ENCODE measurements around the gene CCNL2. TPM values are rescaled to one million over a fixed set of nuclear protein-coding genes. Genes with fewer than 3 reads are reported as not detected.

Gene CCNL2
- total RNA-seq, 2 donors from 2014 or later: 92.3 to 104 TPM

- no peak for TF ChIP-seq CTCF (IDR thresholded peaks at IDR 0.05)
- Histone ChIP-seq H3K9me3 (no peaks in the 10 kb centered on the region), H3K27ac (peak within 1 kb of the TSS; percentile 75), H3K27me3 (peaks cover 23% of the 10 kb centered on the region), H3K36me3 (no peaks in the 10 kb centered on the region), H3K9ac (ENCODE audit: low read depth in 2 of 2, low read length in 2 of 2) (peak within 1 kb of the TSS; percentile 61 to 69), H3K4me3 (peak within 1 kb of the TSS; percentile 31), H3K4me1 (no peaks in the 10 kb centered on the region)
- peak; percentile 67 for DNase-seq
- intact Hi-C loops (cut with DNase I): no loop called here
Observed at GRCh38 chr1:1358433-1359271, 40.5 kb downstream of the CCNL2 start, which contains the start of gene MXRA8. Gene MXRA8 (minus strand): TSS chr1:1358555. CDS start chr1:1358504, 51 bp downstream.

DNA sequence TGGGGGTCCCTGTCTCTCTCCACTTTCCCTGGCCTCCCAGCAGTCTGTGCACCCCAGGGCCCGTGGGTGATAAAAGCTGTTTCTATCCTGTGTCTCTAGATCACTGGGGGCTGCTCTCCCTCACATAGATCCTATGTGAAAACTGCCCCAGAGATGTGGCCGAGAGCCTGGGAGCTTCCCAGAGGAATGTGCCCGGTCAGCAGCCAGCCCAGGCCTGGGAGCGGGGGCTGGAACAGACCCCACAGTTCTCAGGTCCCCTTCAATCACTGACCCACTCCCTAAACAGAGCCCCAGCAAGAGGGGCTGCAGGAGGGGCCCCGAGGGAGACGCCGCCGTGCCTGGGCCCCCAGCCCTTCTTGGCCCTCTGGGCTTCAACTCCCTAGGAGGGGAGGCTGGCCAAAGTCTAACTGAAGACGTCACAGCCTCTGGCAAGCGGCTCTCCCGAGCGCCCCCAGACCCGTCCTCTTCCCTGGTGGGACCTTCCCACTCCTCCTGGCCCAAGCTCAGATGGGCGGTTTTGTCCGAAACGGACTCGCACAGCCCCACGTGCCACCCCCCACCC is 41.2 kb downstream of the CCNL2 start:
- Histone ChIP-seq H3K9me3 (no peaks in the 10 kb centered on the region), H3K27me3 (peaks cover 30% of the 10 kb centered on the region), H3K9ac (ENCODE audit: low read depth in 2 of 2, low read length in 2 of 2) (peak overlapping the region; percentile 26 to 69), H3K27ac (peak overlapping the region; percentile 75), H3K4me3 (peak overlapping the region; percentile 31), H3K36me3 (no peaks in the 10 kb centered on the region), H3K4me1 (no peaks in the 10 kb centered on the region)
- DNase-seq: no peak
- intact Hi-C loops (cut with DNase I): no loop called here
- no peak for TF ChIP-seq CTCF (IDR thresholded peaks at IDR 0.05)

GRCh38 chr1:1356796-1357401 is 42.2 kb downstream of the CCNL2 start:
- H3K27me3 ChIP-seq: peaks cover 30% of the 10 kb centered on the region

DNA sequence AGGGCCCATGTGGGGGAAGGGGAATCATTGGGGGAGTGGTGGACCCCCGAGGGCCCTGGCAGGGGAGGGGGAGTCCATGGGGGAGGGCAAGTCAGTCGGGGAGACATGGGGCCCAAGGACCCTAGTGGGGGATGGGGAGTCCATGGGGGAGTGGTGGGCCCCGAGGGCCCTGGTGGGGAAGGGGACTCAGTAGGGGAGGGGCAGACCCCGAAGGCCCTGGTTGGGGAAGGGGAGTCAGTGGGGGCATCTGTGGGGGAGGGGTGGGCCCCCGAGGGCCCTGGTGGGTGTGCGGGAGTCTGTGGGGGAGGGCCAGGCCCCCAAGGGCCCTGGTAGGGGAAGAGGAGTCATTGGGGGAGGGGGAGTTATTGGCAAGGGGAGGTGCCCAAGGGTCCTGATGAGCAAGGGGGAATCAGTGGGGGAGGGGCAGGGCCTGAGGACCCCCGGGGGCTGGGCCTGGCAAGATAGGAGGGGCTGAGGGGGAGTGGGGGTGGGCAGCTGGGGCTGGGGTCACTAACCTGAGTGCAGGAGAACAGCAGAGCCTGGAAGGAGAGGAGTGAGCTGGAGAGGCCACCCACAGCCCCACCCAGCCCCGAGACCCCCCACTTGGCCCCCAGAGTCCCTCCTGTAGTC is 42.9 kb downstream of the CCNL2 start:
- no peak for TF ChIP-seq CTCF (IDR thresholded peaks at IDR 0.05)

More at GRCh38 chr1:1356796-1357401, 42.2 kb downstream of the CCNL2 start:
- intact Hi-C loops (cut with DNase I): no loop called here
- Histone ChIP-seq H3K36me3 (no peaks in the 10 kb centered on the region), H3K4me1 (no peaks in the 10 kb centered on the region), H3K9me3 (no peaks in the 10 kb centered on the region), H3K27ac (peak overlapping the region; percentile 75), H3K9ac (ENCODE audit: low read depth in 2 of 2, low read length in 2 of 2) (peak overlapping the region; percentile 61 to 69), H3K4me3 (peak overlapping the region; percentile 31)
- DNase-seq: no peak
- TF ChIP-seq CTCF (IDR thresholded peaks at IDR 0.05): no peak

DNA sequence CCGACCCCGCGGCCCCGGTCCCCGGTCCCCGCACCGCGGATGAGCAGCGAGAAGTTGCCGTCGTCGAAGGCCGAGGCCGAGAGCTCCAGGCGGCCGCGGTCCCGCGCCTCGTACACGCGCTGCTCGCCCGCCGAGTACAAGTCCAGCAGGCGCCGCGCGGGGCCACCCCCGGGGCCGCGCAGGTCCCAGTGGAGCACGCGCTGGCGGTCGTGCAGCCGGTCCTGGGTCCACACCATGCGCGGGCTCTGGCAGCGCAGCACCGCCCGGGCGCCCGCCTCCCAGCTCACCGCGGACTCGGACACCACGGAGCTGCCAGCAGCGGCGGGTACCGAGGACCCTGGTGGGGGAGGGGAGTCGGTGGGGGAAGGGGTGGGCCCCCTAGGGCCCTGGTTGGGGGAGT is 43.7 kb downstream of the CCNL2 start:
- Histone ChIP-seq H3K27ac (no peak overlapping the region), H3K4me1 (no peaks in the 10 kb centered on the region), H3K36me3 (no peaks in the 10 kb centered on the region), H3K4me3 (peak overlapping the region; percentile 8), H3K9ac (ENCODE audit: low read depth in 2 of 2, low read length in 2 of 2) (no peak overlapping the region), H3K27me3 (peaks cover 30% of the 10 kb centered on the region), H3K9me3 (no peaks in the 10 kb centered on the region)
- no peak for TF ChIP-seq CTCF (IDR thresholded peaks at IDR 0.05)
- no peak for DNase-seq
- intact Hi-C loops (cut with DNase I): no loop called here

More for the DNA sequence above, 42.9 kb downstream of the CCNL2 start:
- Histone ChIP-seq H3K9me3 (no peaks in the 10 kb centered on the region), H3K27ac (peak overlapping the region; percentile 75), H3K27me3 (peaks cover 30% of the 10 kb centered on the region), H3K4me3 (peak overlapping the region; percentile 31), H3K36me3 (no peaks in the 10 kb centered on the region), H3K9ac (ENCODE audit: low read depth in 2 of 2, low read length in 2 of 2) (peak overlapping the region; percentile 60 to 61), H3K4me1 (no peaks in the 10 kb centered on the region)
- intact Hi-C loops (cut with DNase I): no loop called here
- DNase-seq: no peak
